Measurements from ENCODE around the gene JAKMIP1. TPM values are rescaled to one million over a fixed set of nuclear protein-coding genes. Genes with fewer than 3 reads are reported as not detected.

JAKMIP1 gene
- total RNA-seq, 1 experiment from 2014 or later = not detected

GRCh38 chr4:5988086-5988845 lies 212.1 kb downstream of the JAKMIP1 start:
- Histone ChIP-seq H3K9me3 (no peaks in the 10 kb centered on the region), H3K36me3 (no peaks in the 10 kb centered on the region), H3K4me3 (no peak overlapping the region), H3K27me3 (no peaks in the 10 kb centered on the region)
- no peak for DNase-seq

- DNase-seq = no peak
- no peaks in the 10 kb centered on the region for H3K27me3 ChIP-seq
- H3K36me3 ChIP-seq = no peaks in the 10 kb centered on the region
- no peaks in the 10 kb centered on the region for H3K9me3 ChIP-seq
- no peak overlapping the region for H3K4me3 ChIP-seq
These were observed 215.5 kb downstream of the JAKMIP1 start for GRCh38 chr4:5984843-5985242.

GRCh38 chr4:5982156-5982973 lies 218.0 kb downstream of the JAKMIP1 start:
- H3K4me3 ChIP-seq = no peak overlapping the region
- DNase-seq = no peak
- no peaks in the 10 kb centered on the region for H3K9me3 ChIP-seq
- H3K27me3 ChIP-seq = peaks cover 5% of the 10 kb centered on the region; the same call in 1 of the 2 replicates
- no peaks in the 10 kb centered on the region for H3K36me3 ChIP-seq

- Histone ChIP-seq H3K27me3 (peaks cover 6% of the 10 kb centered on the region; the same call in 1 of the 2 replicates), H3K4me3 (no peak overlapping the region), H3K9me3 (no peaks in the 10 kb centered on the region), H3K36me3 (no peaks in the 10 kb centered on the region)
- no peak for DNase-seq
These were observed 219.8 kb downstream of the JAKMIP1 start for GRCh38 chr4:5980436-5981155.

GRCh38 chr4:5979981-5980380 lies 220.4 kb downstream of the JAKMIP1 start:
- H3K27me3 ChIP-seq = peaks cover 6% of the 10 kb centered on the region; the same call in 1 of the 2 replicates
- no peak for DNase-seq
- H3K9me3 ChIP-seq = no peaks in the 10 kb centered on the region
- H3K4me3 ChIP-seq = no peak overlapping the region
- H3K36me3 ChIP-seq = no peaks in the 10 kb centered on the region

GRCh38 chr4:5976921-5977320 lies 223.4 kb downstream of the JAKMIP1 start:
- Histone ChIP-seq H3K27me3 (peaks cover 6% of the 10 kb centered on the region; the same call in 1 of the 2 replicates), H3K4me3 (no peak overlapping the region), H3K9me3 (no peaks in the 10 kb centered on the region), H3K36me3 (no peaks in the 10 kb centered on the region)
- no peak for DNase-seq

- Histone ChIP-seq H3K36me3 (no peaks in the 10 kb centered on the region), H3K9me3 (no peaks in the 10 kb centered on the region), H3K27me3 (peaks cover 6% of the 10 kb centered on the region; the same call in 1 of the 2 replicates), H3K4me3 (no peak overlapping the region)
- DNase-seq = peak; percentile 49
These were observed 223.9 kb downstream of the JAKMIP1 start for GRCh38 chr4:5976431-5976830.

Other genes starting within 250 kb of the JAKMIP1 start
- gene C4orf50, start 182.1 kb downstream of the JAKMIP1 start, total RNA-seq (2014; rRNA removed; shearing (Covaris generic); ENCODE audit: low replicate concordance) = not detected in 2 replicates
- 7.1 and 7.6 TPM in 2 replicates for gene WFS1, start 69.3 kb upstream of the JAKMIP1 start, total RNA-seq (2014; rRNA removed; shearing (Covaris generic); ENCODE audit: low replicate concordance)

Data from MG63 (cell line).